ENCODE data around the gene ITPKB.

DNA sequence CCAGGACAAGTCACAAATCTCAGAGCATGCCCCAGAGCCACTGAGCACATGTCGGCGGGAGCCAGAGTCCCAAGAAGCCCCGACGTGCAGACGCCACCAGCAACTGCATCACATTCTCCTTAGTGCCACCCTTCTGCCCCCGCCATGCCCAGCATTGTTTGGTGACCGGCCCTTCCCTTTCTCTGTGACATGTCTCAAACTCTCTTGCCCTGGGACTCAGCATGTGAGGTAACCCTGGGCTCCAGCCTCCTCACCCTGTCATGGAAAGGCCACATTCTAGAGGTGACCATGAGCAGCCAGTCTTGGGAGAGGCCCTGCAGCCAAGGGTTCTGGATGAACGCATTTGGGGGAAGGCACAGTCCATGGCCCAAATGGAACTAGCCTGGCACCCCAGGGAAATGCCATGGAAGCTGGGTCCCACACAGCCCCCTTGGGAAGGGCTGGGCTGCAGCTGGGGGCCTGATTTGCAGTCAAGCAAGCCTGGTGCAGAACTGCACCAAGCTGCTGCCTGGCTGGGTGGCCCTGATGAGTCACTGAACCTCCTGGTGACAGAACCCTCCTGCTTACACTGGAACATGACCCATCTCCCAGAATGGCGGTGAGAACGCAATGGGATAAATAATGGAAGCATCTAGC is 94.4 kb downstream of the ITPKB start:
- TF ChIP-seq, protein P1, sequence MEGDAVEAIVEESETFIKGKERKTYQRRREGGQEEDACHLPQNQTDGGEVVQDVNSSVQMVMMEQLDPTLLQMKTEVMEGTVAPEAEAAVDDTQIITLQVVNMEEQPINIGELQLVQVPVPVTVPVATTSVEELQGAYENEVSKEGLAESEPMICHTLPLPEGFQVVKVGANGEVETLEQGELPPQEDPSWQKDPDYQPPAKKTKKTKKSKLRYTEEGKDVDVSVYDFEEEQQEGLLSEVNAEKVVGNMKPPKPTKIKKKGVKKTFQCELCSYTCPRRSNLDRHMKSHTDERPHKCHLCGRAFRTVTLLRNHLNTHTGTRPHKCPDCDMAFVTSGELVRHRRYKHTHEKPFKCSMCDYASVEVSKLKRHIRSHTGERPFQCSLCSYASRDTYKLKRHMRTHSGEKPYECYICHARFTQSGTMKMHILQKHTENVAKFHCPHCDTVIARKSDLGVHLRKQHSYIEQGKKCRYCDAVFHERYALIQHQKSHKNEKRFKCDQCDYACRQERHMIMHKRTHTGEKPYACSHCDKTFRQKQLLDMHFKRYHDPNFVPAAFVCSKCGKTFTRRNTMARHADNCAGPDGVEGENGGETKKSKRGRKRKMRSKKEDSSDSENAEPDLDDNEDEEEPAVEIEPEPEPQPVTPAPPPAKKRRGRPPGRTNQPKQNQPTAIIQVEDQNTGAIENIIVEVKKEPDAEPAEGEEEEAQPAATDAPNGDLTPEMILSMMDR (conservative IDR thresholded peaks at IDR 0.05; ENCODE audit: low read depth in 2 of 2), result no peak
- no peak for TF ChIP-seq JUNB (IDR thresholded peaks at IDR 0.05; ENCODE audit: unreplicated experiment)
- TF ChIP-seq, protein P2, sequence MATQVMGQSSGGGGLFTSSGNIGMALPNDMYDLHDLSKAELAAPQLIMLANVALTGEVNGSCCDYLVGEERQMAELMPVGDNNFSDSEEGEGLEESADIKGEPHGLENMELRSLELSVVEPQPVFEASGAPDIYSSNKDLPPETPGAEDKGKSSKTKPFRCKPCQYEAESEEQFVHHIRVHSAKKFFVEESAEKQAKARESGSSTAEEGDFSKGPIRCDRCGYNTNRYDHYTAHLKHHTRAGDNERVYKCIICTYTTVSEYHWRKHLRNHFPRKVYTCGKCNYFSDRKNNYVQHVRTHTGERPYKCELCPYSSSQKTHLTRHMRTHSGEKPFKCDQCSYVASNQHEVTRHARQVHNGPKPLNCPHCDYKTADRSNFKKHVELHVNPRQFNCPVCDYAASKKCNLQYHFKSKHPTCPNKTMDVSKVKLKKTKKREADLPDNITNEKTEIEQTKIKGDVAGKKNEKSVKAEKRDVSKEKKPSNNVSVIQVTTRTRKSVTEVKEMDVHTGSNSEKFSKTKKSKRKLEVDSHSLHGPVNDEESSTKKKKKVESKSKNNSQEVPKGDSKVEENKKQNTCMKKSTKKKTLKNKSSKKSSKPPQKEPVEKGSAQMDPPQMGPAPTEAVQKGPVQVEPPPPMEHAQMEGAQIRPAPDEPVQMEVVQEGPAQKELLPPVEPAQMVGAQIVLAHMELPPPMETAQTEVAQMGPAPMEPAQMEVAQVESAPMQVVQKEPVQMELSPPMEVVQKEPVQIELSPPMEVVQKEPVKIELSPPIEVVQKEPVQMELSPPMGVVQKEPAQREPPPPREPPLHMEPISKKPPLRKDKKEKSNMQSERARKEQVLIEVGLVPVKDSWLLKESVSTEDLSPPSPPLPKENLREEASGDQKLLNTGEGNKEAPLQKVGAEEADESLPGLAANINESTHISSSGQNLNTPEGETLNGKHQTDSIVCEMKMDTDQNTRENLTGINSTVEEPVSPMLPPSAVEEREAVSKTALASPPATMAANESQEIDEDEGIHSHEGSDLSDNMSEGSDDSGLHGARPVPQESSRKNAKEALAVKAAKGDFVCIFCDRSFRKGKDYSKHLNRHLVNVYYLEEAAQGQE (IDR thresholded peaks at IDR 0.05; ENCODE audit: unreplicated experiment), result no peak
- TF ChIP-seq, protein P3, sequence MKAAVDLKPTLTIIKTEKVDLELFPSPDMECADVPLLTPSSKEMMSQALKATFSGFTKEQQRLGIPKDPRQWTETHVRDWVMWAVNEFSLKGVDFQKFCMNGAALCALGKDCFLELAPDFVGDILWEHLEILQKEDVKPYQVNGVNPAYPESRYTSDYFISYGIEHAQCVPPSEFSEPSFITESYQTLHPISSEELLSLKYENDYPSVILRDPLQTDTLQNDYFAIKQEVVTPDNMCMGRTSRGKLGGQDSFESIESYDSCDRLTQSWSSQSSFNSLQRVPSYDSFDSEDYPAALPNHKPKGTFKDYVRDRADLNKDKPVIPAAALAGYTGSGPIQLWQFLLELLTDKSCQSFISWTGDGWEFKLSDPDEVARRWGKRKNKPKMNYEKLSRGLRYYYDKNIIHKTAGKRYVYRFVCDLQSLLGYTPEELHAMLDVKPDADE (IDR thresholded peaks at IDR 0.05), result no peak
- no peak for TF ChIP-seq POLR2AphosphoS5 (IDR thresholded peaks at IDR 0.05; ENCODE audit: low read depth)
- no peak for TF ChIP-seq EZH2phosphoT487 (IDR thresholded peaks at IDR 0.05; ENCODE audit: unreplicated experiment)
- TF ChIP-seq EZH2 (IDR thresholded peaks at IDR 0.05; ENCODE audit: low read depth, unreplicated experiment), result no peak

Data from GM23338 (cell line).